Lower leg skin (tissue), 3 donors: ENCODE results near the gene GJC3.

Experiments used
- POLR2A ChIP-seq, 2 donors: fragments of 450-650 bp; IDR thresholded peaks; one replicate each; pipeline ENCODE4 v1.6.1; 2016 to 2017; ENCODE audit warnings: antibody characterized with exemption in 2 of 2, mild to moderate bottlenecking in 1 of 2, moderate library complexity in 1 of 2
- TF ChIP-seq, protein P1 (sequence below), 3 donors: fragments of 450-650 bp; IDR thresholded peaks; one replicate each; pipeline ENCODE4 v1.5.1; 2016; ENCODE audit warnings: antibody characterized with exemption in 3 of 3, mild to moderate bottlenecking in 3 of 3, moderate library complexity in 2 of 3

DNA sequence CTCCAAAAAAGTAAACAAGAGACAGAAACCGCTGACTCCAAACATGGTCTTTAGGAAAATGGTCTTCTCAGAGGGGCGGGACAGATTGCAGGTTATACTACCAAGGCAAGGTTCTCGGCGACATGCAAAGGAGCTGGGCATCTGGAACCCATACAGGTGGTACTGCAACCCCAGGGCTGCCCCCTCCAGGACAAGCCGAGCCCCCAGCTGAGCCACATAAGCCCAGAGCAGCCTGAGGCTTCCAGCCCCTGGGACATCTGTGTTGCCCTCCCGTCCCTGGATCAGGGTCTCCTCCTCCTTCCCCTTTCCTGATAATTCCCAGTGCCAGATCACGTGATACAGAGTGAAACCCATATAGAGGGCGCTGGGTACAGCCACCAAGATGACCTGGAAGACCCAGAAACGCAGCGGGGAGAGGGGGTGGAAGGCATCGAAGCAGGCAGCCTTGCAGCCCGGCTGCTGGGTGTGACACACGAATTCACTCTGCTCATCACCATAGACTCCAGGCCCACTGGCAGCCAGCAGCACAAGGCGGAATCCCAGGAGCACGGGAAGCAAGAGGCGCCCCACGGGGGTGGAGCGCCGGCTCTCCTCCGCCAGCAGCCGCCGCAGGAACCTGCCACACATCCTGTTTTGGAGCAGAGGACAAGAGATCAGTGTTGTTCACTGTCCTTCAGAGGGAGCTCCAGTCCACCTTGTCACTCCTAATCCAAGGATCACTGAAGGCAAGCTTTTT, at the start of gene GJC3:
- TF ChIP-seq, protein P1, sequence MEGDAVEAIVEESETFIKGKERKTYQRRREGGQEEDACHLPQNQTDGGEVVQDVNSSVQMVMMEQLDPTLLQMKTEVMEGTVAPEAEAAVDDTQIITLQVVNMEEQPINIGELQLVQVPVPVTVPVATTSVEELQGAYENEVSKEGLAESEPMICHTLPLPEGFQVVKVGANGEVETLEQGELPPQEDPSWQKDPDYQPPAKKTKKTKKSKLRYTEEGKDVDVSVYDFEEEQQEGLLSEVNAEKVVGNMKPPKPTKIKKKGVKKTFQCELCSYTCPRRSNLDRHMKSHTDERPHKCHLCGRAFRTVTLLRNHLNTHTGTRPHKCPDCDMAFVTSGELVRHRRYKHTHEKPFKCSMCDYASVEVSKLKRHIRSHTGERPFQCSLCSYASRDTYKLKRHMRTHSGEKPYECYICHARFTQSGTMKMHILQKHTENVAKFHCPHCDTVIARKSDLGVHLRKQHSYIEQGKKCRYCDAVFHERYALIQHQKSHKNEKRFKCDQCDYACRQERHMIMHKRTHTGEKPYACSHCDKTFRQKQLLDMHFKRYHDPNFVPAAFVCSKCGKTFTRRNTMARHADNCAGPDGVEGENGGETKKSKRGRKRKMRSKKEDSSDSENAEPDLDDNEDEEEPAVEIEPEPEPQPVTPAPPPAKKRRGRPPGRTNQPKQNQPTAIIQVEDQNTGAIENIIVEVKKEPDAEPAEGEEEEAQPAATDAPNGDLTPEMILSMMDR (IDR thresholded peaks at IDR 0.05): no peak
- TF ChIP-seq POLR2A (IDR thresholded peaks at IDR 0.05): no peak
